ENCODE data around the gene ZNF750.

Gene ZNF750

GRCh38 chr17:82835122-82835521 lies 4.7 kb downstream of the ZNF750 start:
- DNase-seq (ENCODE audit: low read depth) = no peak

- no peak for DNase-seq (ENCODE audit: low read depth)
Measured at GRCh38 chr17:82832881-82833475, 6.8 kb downstream of the ZNF750 start.

- DNase-seq (ENCODE audit: low read depth) = no peak
Measured at GRCh38 chr17:82832411-82832810, 7.4 kb downstream of the ZNF750 start.

GRCh38 chr17:82831818-82832200 lies 8.0 kb downstream of the ZNF750 start:
- DNase-seq (ENCODE audit: low read depth) = no peak

DNA sequence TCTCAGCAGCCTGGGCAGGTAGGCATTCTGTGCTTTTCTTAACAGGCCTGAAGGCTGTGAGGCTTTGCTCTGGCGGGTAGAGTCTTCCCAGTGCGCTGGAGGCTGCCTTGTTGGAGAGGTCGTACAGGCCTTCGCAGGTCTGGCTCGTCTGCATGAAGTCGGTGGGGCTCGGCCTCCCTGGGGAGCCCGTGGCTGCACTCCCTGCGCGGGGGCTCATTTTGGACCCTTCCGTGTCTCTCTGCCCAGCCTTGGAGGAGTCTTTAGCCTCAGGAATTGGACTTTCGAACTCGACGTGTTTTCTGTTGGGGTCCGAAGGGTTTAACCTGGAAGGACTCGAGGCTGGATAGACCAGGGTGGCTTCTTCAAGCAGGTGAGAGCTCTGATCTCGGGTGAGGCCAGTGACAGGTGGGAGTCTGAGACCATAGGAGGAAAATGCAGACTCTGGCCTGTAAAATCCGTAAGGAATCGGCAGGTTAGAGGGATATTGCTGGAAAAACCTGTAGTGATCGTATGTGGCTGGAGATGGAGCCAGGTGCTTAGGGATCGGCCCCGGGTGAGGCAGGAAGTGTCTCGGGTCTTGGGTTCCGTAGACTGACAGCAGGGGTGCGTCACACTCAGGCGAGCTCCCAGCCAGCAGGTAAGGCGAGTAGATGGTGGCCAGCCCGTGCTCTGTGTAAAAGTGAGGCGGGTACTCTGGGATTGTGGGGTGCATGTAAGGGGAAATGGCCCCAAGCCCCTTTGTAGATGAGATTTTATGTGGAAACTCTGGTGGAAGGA lies 8.6 kb downstream of the ZNF750 start:
- no peak for DNase-seq (ENCODE audit: low read depth)

DNA sequence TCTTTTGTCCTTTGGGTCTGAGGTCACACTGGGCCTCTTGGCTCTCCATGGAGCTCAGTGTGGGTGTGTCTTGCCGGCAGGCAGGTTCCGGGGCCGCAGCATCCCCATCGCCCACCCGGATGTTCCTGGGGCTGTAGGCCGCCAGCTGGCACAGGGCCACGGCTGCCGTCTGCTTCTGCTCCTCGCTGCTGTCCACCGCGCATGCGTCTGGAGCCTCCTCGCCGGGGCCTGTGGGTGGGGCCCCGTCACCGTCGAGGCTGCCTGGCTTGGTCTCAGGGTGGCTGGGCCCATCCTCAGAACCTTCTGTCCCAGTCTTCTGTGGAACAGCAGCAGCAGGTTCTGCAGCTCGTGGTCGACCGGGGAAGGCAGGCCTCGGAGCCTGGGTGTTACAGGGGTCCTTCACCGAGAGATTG lies 9.6 kb downstream of the ZNF750 start:
- no peak for DNase-seq (ENCODE audit: low read depth)

DNA sequence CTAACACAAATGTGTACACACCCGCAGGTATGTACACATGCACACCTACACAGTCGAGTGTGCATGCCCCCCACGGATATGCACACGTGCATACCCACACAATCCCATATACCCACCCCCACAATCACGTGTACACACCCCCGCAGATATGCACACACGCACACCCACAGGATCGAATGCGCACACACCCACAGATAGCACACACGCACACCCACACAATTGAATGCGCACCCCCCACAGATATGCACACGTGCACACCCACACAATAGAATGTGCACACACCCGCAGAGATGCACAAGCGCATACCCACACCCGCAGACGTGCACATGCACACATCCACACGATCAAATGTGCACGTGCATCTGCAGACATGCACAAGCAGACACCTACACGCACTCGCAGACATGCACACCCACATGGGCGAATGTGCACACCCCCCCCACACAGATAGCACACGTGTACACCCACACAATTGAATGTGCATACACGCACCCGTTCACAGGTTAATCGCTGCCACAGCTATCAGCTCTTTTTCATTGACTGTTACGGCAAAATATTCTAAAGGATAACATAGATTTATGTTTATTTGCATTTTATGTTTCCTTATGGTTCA lies 10.8 kb downstream of the ZNF750 start:
- no peak for DNase-seq (ENCODE audit: low read depth)

DNA sequence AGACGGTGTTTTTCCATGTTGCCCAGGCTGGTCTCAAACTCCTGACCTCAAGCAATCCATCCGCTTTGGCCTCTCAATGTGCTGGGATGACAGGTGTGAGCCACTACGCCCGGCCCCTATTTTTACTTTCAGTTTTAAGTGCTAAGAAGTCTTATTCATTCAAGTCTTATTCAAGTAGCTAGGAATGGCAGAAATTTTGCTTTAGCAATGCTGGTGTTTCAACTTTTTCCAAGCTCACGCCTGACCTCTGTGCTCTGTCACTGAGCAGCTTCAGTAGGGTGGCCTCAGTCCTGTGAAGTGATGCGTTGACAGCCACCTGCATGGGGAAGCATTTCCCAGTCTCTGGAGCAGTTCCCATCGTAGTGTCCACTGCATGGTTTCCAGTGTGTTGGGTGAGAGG lies 12.9 kb downstream of the ZNF750 start:
- no peak for DNase-seq (ENCODE audit: low read depth)

DNA sequence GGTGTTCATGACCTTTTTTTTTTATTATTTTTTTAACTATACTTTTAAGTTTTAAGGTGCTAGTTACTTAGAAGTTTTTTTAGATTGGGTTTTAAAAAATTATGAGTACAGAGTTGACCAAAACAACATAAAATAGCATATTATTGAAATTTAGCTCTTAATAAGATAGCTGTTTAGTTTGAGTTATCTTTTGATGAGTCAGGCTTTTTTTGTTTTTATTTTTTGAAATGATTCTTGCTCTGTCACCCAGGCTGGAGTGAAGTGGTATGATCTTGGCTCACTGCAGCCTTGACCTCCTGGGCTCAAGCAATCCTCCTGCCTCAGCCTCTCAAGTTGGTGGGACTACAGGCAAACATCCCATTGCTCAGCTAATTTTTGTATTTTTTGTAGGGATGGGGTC lies 13.6 kb downstream of the ZNF750 start:
- no peak for DNase-seq (ENCODE audit: low read depth)

DNA sequence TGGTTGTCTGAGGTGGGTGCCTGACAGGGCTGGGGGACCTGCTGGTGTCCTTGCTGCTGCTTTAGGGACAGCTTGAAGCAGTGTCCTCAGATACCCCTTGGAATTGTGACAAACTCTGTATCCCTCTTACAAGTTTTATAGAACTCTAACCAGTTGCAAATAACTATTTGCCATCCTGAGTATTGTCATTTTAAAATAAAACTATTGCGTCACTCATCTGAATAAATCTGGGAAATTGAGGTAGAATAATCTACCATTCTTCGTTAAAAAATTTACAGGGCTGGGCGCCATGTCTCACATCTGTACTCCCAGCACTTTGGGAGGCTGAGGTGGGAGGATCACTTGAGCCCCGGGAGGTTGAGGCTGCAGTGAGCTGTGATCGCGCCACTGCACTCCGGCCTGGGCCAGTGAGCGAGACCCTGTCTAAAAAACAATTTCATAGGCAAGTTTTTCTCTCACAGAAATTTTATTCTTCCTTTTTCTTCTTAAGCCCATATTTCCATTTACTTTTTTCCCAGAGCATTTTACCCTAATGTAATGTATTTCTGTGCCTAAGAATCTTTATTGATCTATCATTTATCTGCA lies 14.2 kb downstream of the ZNF750 start:
- no peak for DNase-seq (ENCODE audit: low read depth)

DNA sequence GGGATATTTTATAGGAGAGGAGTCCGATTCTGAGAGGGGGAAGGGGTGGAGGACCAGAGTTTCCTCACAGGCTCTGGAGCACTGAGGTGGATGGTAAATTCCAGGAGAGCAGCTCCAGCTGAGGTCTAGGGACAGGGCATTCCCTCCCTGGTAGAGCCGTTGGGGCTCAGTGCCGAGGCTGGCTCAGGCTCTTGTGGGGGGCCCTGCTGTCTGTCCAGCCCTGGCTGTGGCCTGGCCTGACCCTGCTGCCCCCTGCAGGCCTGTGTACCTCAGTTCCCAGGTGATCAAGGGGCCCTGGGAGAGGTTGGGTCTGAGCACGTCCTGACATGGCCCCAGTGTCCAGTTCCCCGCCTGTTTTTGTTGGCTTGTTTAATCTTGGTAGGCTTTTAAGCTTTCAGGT lies 16.8 kb downstream of the ZNF750 start:
- no peak for DNase-seq (ENCODE audit: low read depth)

DNA sequence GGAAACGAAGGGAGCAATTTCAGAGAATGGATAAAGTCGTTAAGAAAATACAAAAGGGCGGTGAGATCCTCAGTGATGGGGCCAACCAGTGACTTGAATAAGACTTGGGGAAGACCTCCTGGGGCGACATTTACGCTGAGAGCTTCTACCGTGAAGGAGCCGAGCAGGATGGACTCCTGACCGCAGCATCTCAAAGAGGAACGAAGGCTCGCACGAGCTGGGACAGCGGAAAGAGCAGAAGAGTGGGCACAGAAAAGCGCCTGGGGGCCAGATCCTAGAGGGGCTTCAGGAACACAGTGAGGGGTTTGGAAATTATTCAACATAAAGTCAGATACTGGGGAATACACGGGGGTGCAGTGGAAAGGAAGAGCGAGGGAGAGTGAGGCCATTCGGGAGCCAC lies 17.5 kb downstream of the ZNF750 start:
- DNase-seq (ENCODE audit: low read depth) = no peak

GRCh38 chr17:82821554-82821953 lies 18.3 kb downstream of the ZNF750 start:
- DNase-seq (ENCODE audit: low read depth) = no peak

- no peak for DNase-seq (ENCODE audit: low read depth)
Measured at GRCh38 chr17:82820278-82821251, 19.3 kb downstream of the ZNF750 start.

- DNase-seq (ENCODE audit: low read depth) = no peak
Measured at GRCh38 chr17:82817947-82818346, 21.9 kb downstream of the ZNF750 start.

GRCh38 chr17:82816358-82816757 lies 23.5 kb downstream of the ZNF750 start:
- no peak for DNase-seq (ENCODE audit: low read depth)

GRCh38 chr17:82815790-82816305 lies 24.0 kb downstream of the ZNF750 start:
- DNase-seq (ENCODE audit: low read depth) = no peak

- DNase-seq (ENCODE audit: low read depth) = no peak
Measured at GRCh38 chr17:82815354-82815753, 24.5 kb downstream of the ZNF750 start.

GRCh38 chr17:82814834-82815233 lies 25.0 kb downstream of the ZNF750 start:
- DNase-seq (ENCODE audit: low read depth) = no peak

GRCh38 chr17:82813299-82814051 lies 26.3 kb downstream of the ZNF750 start:
- DNase-seq (ENCODE audit: low read depth) = no peak

- no peak for DNase-seq (ENCODE audit: low read depth)
Measured at GRCh38 chr17:82812601-82813000, 27.2 kb downstream of the ZNF750 start.

All from activated T-cell treated with anti-CD3 and anti-CD28 coated beads for 24 hours (primary cell).